NCI-H2227 treated with DMSO at 0.1 percent for 48 hours (cell line): ENCODE results near the gene ADH1C.
"Not testable (repeated sequence)": the region's sequence is repeated elsewhere in the genome, so short reads cannot be mapped to it uniquely, and the experiment has no call there.

Experiments used
- DNase-seq: peaks from one replicate; lab custom pipeline; 2025; lab: John Stamatoyannopoulos, UW

ADH1C gene

GRCh38 chr4:99352602-99353537 lies at the start of gene ADH1C:
Gene ADH1C, minus strand, starts transcription at chr4:99352746. Its CDS starts 71 bp downstream, at chr4:99352675.
- no peak for DNase-seq

DNA sequence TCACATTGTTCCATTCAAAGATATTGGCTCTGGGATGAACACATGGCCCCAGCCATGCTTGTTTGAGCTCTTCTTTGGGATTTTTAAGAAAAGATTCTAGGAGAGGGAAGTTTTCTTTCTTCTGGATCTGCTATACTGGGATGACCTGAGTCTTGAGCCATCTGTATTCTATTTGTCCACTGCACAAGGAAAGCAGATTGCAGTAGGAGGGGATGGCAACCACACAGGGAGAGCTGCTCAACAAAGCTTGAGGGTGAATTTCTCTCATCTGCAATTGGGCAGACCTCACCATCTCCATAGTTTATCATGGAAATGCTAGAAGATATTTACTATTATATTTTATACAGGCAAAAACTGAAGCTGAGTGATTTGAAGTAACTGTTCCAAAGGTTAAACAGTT lies 48.3 kb upstream of the ADH1C start:
- no peak for DNase-seq

GRCh38 chr4:99399017-99399416 lies 46.5 kb upstream of the ADH1C start:
- no peak for DNase-seq

GRCh38 chr4:99395595-99396364 lies 43.2 kb upstream of the ADH1C start:
- no peak for DNase-seq

DNA sequence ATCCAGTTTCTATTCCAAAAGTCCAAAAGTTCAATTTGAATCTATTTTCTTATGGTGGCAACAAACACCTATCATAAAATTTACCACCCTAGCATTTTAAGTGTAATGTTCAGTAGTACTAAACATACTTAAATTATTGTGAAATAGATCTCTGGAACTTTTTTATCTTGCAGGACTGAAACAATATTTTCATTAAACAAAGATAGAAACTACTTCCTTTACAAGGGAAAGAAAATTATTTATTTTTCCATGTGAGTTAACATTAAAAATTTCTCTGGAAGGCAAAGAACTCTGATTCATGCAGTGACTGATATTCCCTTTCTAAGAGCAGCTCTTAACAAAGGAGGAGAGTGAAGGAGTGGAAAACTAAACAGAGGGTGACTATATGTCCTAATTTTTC lies 42.4 kb upstream of the ADH1C start:
- no peak for DNase-seq

DNA sequence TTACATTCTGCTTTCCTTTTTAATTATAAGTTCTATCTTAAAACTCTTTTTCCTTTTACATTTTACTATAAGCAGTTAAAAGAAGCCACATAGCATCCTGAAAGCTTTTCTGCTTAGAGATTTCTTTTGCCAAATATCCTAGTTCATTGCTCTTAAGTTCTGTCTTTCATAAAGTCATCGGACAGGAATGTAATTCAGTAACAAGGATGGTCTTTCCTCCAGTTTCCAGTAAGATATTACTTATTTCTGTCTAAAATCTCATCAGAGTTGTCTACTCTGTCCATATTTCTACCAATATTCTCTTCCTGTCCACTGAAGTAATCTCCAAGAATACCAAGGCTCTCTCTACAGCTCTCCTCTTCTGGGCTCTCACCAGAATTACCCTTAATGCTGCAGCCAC lies 37.5 kb upstream of the ADH1C start:
- no peak for DNase-seq

DNA sequence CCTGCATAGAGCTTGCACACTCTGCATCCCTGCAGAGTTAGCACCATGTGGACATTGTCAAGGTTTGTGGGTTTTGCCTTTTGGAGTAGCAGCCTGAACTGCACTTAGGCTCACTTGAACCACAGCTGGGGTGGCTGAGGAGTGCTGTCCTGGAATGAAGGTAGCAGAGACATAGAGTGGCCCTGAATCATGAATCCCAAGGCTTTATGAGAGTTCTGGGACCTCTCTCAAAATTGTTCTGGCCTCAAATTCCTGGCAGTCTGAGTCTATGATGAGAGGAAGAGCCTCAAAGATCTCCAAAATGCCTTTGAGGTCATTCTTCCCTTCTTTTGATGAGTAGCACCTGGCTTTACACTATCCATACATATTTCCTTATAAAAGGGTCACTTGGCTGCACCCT lies 37.1 kb upstream of the ADH1C start:
- no peak for DNase-seq

- no peak for DNase-seq
Observed at GRCh38 chr4:99383833-99384392, 31.4 kb upstream of the ADH1C start.

- no peak for DNase-seq
Observed at GRCh38 chr4:99383399-99383798, 30.9 kb upstream of the ADH1C start.

GRCh38 chr4:99382745-99383360 lies 30.3 kb upstream of the ADH1C start:
- DNase-seq: no peak

DNA sequence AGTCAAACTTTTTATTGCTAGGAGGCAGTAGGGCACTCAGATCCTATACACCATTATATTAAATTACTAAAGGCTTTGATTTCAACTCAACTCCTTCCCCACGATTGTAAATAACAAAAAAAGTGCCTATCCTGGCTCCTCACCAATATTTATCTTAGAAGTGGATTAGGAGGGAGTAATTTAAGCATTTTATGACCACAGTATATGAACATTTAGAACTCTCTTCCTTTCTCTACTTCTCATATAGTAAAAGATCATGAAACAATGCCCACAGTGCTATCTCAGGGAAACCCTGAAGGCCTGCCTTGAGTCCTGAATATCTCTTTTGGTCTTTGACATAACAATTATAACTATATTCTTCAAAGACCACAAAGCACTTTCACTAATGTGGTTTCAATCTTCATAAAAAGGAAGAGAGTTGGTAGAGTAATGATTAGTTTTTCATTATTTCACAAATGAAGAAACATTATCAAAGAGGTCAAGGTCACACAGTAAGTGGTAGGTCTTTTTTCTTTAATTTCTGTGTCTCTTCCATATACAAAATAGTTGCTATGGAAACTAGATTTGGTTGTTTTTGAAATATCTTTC lies 29.1 kb upstream of the ADH1C start:
- DNase-seq: no peak

DNA sequence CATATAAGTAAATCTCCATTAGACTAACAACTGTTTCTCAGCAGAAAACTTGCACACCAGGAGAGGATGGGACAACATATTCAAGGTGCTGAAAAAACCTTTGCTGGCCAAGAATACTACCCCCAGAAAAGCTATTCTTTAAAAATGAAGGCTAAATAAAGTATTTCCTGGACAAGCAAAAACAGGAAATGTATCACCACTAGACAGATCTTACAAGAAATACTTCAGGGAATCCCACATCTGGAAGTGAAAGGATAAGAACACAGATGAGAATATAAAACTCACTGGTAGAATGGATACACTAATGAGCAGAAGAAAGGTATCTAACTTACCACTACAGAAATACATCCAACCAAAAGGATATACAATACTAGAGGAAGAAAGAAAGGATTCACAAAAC lies 27.0 kb upstream of the ADH1C start:
- no peak for DNase-seq

- no peak for DNase-seq
Observed at GRCh38 chr4:99378876-99379275, 26.3 kb upstream of the ADH1C start.

GRCh38 chr4:99377341-99377740 lies 24.8 kb upstream of the ADH1C start:
- not testable (repeated sequence) for DNase-seq

DNA sequence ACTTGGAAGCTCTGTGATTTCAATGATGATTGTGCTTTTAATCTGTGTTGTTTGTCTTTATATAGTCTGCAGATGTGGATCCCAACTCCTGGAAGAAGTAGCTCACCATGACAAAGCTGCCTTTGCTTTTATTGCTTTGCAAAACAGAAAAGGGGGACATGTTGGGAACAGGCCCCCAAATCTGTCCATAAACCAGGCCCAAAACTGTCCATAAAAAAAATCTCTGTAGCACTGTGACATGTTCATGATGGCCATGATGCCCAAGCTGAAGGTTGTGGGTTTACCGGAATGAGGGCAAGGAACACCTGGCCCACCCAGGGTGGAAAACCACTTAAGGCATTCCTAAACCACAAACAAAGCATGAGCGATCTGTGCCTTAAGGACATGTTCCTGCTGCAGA lies 19.9 kb upstream of the ADH1C start:
- DNase-seq: not testable (repeated sequence)

DNA sequence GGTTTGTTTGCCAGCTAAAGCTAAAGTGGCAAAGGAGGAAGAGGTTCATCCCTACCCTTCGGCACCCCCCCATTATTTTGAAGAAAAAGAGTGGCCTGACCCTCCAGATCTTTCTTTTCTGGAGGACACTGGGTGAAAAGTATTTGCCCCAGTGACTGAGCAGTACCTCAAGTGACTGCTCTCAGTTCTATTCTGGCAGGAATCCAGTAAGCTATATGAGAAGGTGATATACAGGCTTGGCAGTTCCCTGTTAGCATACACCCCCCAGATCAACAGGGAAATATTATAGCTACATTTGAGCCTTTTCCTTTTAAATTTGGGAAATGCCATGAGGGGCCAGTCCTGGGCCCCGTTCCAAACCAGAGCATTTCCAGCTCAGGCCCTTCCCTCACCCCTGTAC lies 15.3 kb upstream of the ADH1C start:
- not testable (repeated sequence) for DNase-seq

GRCh38 chr4:99366491-99366890 lies 13.9 kb upstream of the ADH1C start:
- DNase-seq: no peak

- no peak for DNase-seq
Observed at GRCh38 chr4:99362768-99363167, 10.2 kb upstream of the ADH1C start.

DNA sequence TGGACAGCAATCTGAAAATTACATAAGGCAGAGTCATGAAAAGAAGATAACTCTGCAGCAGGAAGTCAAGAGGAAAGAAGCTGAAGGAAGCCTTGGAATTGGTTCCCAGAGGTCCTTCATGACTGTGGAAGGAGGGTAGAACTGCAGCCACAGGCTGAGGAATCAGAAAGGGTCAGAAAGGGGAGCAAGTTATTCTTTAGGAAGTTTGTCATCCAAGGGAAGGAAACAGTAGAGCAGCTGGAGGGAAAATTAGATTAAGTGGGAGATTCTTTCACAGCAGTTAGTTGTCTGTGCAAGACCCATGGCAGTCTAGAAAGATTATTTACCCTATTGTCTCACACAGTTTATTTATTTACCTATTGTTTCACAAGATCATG lies 9.3 kb upstream of the ADH1C start:
- no peak for DNase-seq

- DNase-seq: no peak
Observed at GRCh38 chr4:99361268-99361898, 8.8 kb upstream of the ADH1C start.

GRCh38 chr4:99359480-99360204 lies 7.1 kb upstream of the ADH1C start:
- DNase-seq: no peak
